Heart left ventricle (tissue), 16 donors: ENCODE measurements around the gene ADM2. TPM values are rescaled to one million over a fixed set of nuclear protein-coding genes. Genes with fewer than 3 reads are reported as not detected.

Source experiments
- ATAC-seq, 4 donors: fragments of 200-7000 bp; cut with Tn5 transposase; one replicate each; pipeline ENCODE4 v1.9.1; 2020 to 2022; ENCODE audit warnings: moderate library complexity in 4 of 4, mild to moderate bottlenecking in 3 of 4, moderate number of reproducible peaks in 1 of 4
- DNase-seq, 5 donors: peaks; one replicate each; pipeline ENCODE4 v3.0.0-alpha.2; 2020
- H3K27ac ChIP-seq, 12 donors: fragments of 200-600 bp; sonication (generic) in 4 of 12; one replicate each; pipeline versions ENCODE4 v1.5.0 to v1.8.0; 2016 to 2022; ENCODE audit warnings: mild to moderate bottlenecking in 2 of 12
- H3K27me3 ChIP-seq, 9 donors: fragments of 200-600 bp; sonication (generic) in 2 of 9; one replicate each; pipeline versions ENCODE4 v1.5.1 to v1.8.0; 2016 to 2022; ENCODE audit warnings: mild to moderate bottlenecking in 3 of 9
- H3K36me3 ChIP-seq, 9 donors: fragments of 200-600 bp; sonication (generic) in 2 of 9; one replicate each; pipeline versions ENCODE4 v1.5.0 to v1.8.0; 2018 to 2022; ENCODE audit warnings: mild to moderate bottlenecking in 2 of 9
- H3K4me1 ChIP-seq, 12 donors: fragments of 200-600 bp; sonication (generic) in 4 of 12; one replicate each; pipeline versions ENCODE4 v1.5.0 to v1.8.0; 2016 to 2022; ENCODE audit warnings: mild to moderate bottlenecking in 3 of 12
- H3K4me3 ChIP-seq, 12 donors: fragments of 200-600 bp; sonication (generic) in 4 of 12; one replicate each; pipeline versions ENCODE4 v1.5.0 to v1.8.0; 2017 to 2022; ENCODE audit warnings: mild to moderate bottlenecking in 9 of 12, moderate library complexity in 4 of 12
- H3K9me3 ChIP-seq, 12 donors: fragments of 200-600 bp; sonication (generic) in 4 of 12; one replicate each; pipeline versions ENCODE4 v1.5.0 to v1.8.0; 2016 to 2022; ENCODE audit warnings: mild to moderate bottlenecking in 1 of 12
- POLR2A ChIP-seq, 2 donors: fragments of 450-650 bp; IDR thresholded peaks; one replicate each; pipeline ENCODE4 v1.6.1; 2017; ENCODE audit warnings: antibody characterized with exemption in 2 of 2, mild to moderate bottlenecking in 2 of 2, moderate library complexity in 2 of 2
- WGBS, 4 donors: extraction: QIAGEN DNeasy Blood & Tissue Kit in 2 of 4; methylation state at CpG; one replicate each; pipeline versions ENCODE4 v1.1.5 to v1.1.7; 2013 to 2018; 5-methylcytosine and 5-hydroxymethylcytosine counted together
- intact Hi-C, 10 donors: fragments of 100-400 bp; cut with DNase I; formaldehyde crosslinking; loops; one replicate each; pipeline versions ENCODE4 v1.11.1 to v1.14.2; 2022
- polyA plus RNA-seq, 2 donors: library from polyadenylated mRNA; stranded (reverse); fragments of 200-250 nt; gene quantifications; one replicate each; pipeline ENCODE4 v1.2.3, GENCODE V29; 2013
- total RNA-seq, 9 donors: library from RNA; depleted of rRNA in 2 of 9; stranded (reverse); fragments of >200 nt in 2 of 9; fragmentation: NEBNext Ultra II Directional in 3 of 9; extraction: Animal tissue kit (Norgen Biotek cat#: 25700) in 3 of 9; gene quantifications; one replicate each; pipeline versions ENCODE4 v1.1.0 to v1.2.4, GENCODE V29; 2016 to 2023
- TF ChIP-seq, protein P1 (sequence below), 12 donors: fragments of 200-600 bp; sonication (generic) in 4 of 12; IDR thresholded peaks; one replicate each; pipeline versions ENCODE4 v1.5.0 to v1.8.0; 2018 to 2022; ENCODE audit warnings: antibody characterized with exemption in 12 of 12, mild to moderate bottlenecking in 5 of 12
- donor health status: ischemic (EF 13 %, LVEDD 7.1; RV severe dilation, severe dysfunction).
- donor health status: healthy with polysubstance abuse.
- donor health status: DM: no; HTN: yes; CAD: no.
- donor health status: DM: no; HTN: no; CAD: no.
- donor health status: ischemic (EF 25% LVEDD 6.9; RV normal size, moderate dysfunction).
- donor health status: ischemic (EF 25% LVEDD 5.7; RV mildly dilated, moderate dysfunction).
- donor health status: healthy.
- donor health status: DM: yes; HTN: yes; CAD: no.
- donor health status: ischemic (EF 35%, LVEDD 5.7; RV mildly dilated, moderate dysfunction).
- donor health status: nonischemic (EF 11% LVEDD 7.7; RV severe dilation, severe dysfunction).
- donor health status: DM: yes; HTN: yes; CAD: no.
- donor health status: PGD.
- donor health status: ischemic (EF 29% LVEDD 5.4; RV normal size, mild dysfunction).
- donor health status: nonischemic (EF 23%, LVEDD 6.1; RV moderate dilation, normal function).

ADM2 gene
- total and polyA plus RNA-seq, 11 donors: 0.04 to 0.67 (median 0.20) TPM; not detected in 7

DNA sequence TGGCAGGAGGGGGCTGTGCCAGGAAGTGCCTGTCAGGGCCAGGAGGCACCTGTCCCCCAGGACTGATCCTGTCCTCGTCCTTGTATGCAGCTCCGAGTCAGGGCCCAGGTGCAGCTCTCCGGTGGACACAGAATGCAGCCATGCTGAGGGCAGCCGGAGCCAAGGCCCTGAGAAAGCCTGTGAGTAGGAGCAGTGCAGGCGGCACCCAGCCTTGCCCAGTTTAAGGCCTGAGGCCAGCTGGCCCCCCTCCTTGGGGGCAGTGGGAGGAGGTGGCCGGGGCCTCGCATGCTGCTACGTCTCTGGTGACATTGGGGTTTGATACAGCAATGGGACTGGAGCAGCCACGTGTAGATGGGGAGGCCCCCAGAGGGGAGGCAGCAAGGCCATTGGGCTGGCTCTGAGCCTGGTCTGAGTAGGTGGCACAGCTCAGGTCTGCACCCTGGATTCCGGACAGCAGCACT is 41.4 kb upstream of the ADM2 start:
- ATAC-seq: no peak
- 67 to 80% (median 78%) methylated on average over 7 to 10 of the region's 10 CpGs for WGBS, 4 donors
- no peaks in the 10 kb centered on the region for H3K27me3 ChIP-seq
- intact Hi-C loops: loop anchor here in 1 of 10 donors (10.0 kb wide), 1 partner anchor 55 kb away; no protein-coding TSS in a partner anchor
- peaks cover 0 to 11% (median 0%) of the 10 kb centered on the region in 12 donors for H3K4me1 ChIP-seq
- TF ChIP-seq POLR2A (IDR thresholded peaks at IDR 0.05): no peak
- TF ChIP-seq, protein P1, sequence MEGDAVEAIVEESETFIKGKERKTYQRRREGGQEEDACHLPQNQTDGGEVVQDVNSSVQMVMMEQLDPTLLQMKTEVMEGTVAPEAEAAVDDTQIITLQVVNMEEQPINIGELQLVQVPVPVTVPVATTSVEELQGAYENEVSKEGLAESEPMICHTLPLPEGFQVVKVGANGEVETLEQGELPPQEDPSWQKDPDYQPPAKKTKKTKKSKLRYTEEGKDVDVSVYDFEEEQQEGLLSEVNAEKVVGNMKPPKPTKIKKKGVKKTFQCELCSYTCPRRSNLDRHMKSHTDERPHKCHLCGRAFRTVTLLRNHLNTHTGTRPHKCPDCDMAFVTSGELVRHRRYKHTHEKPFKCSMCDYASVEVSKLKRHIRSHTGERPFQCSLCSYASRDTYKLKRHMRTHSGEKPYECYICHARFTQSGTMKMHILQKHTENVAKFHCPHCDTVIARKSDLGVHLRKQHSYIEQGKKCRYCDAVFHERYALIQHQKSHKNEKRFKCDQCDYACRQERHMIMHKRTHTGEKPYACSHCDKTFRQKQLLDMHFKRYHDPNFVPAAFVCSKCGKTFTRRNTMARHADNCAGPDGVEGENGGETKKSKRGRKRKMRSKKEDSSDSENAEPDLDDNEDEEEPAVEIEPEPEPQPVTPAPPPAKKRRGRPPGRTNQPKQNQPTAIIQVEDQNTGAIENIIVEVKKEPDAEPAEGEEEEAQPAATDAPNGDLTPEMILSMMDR (IDR thresholded peaks at IDR 0.05): no peak
- DNase-seq: peak in 2 of 5 donors; percentile 20 to 51
- H3K27ac ChIP-seq: no peak overlapping the region
- no peaks in the 10 kb centered on the region for H3K9me3 ChIP-seq
- H3K36me3 ChIP-seq: peaks cover 0 to 89% (median 64%) of the 10 kb centered on the region in 9 donors
- H3K4me3 ChIP-seq: no peak overlapping the region

DNA sequence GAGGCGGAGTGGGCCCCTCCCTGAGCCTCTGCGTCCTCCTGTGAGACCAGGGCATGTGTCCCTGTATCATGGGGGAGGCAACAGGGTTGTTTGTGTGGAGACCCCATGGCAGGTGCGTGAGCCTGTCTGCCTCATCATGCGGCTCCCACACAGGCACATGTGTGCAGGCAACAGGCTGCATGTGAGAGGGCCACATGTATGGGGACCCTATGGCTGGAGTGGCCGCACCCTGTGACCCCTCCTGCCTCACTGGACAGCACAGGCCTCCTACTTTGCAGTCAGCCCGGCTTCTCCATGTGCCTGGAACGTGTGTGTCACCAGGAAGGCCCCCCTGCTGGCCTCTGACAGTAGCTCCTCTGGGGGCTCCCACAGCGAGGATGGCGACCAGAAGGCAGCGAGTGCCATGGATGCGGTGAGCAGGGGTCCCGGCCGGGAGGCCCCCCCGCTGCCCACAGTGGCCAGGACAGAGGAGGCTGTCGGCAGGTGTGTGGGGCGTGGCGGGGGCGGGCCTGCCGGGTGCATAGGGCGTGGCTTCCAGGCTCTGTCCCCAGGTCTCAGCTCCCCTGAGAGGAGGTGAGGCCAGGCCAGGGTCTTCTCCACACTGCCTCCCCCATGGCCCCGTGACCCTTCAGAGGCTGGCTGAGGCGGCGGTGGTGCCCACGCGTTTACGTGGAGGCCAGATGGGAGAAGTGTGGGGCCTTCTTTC is 40.6 kb upstream of the ADM2 start:
- no peak for ATAC-seq
- Histone ChIP-seq H3K4me1 (peaks cover 0 to 13% (median 0%) of the 10 kb centered on the region in 12 donors), H3K27me3 (no peaks in the 10 kb centered on the region), H3K36me3 (peaks cover 0 to 89% (median 64%) of the 10 kb centered on the region in 9 donors), H3K27ac (no peak overlapping the region), H3K4me3 (no peak overlapping the region), H3K9me3 (no peaks in the 10 kb centered on the region)
- intact Hi-C loops: no loop called here
- WGBS, 4 donors: 83 to 93% (median 91%) methylated on average over 1 to 26 of the region's 26 CpGs
- DNase-seq: peak in 2 of 5 donors; percentile 18 to 51
- TF ChIP-seq, protein P1 (IDR thresholded peaks at IDR 0.05): no peak
- TF ChIP-seq POLR2A (IDR thresholded peaks at IDR 0.05): no peak

DNA sequence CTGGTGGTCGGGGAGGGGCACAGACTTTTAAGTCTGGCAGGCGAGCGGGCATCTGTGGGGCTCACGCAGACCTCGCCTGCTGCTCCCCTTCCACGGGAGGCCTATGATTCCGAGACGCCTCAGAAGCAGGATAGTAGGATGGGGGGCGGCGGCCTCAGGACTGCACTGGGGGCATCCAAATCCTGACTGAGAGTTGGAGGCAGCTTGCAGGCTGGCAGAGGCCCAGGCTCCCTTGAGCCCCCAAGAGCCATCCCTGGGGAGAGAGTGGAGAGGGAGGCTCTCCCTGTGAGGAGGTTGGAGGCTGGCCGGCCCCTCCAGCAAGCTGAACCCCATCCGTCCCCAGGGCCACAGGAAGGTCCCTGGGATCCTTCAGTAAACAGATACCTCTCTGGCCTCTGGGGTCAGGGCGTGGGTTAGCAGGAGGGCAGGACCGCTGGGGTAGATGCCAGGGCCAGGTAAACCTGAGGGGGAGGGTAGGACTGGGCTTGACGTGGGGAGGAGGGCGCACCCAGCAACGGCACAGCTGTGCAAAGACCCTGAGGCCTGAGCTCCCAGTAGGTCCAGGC is 39.8 kb upstream of the ADM2 start:
- no peaks in the 10 kb centered on the region for H3K9me3 ChIP-seq

DNA sequence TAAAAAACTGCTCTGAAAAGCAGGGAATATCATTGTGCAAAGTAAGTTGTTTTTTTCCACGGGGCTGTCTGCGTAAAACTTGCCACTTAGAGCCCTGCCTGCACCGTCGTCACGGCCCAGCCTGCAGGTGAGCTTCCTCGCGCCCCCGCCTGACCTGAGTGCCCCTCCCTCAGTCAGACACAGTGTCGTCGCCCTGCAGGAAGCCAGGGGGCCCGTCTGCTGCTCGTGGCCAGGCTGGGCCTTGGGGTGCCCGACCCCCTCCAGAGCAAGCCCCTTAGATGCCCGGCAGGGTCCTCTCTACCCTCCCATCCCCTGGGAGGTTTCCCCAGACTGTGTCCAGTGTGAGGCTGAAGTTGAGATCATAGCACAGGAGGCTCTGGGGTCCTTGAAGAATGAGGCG is 38.1 kb upstream of the ADM2 start:
- intact Hi-C loops: no loop called here
- ATAC-seq: no peak
- DNase-seq: peak in 2 of 5 donors; percentile 27 to 37
- H3K36me3 ChIP-seq: peaks cover 0 to 88% (median 63%) of the 10 kb centered on the region in 9 donors
- H3K4me1 ChIP-seq: peaks cover 0 to 13% (median 0%) of the 10 kb centered on the region in 12 donors
- no peaks in the 10 kb centered on the region for H3K27me3 ChIP-seq
- WGBS, 4 donors: 82 to 87% (median 83%) methylated on average over 14 to 15 of the region's 15 CpGs
- H3K27ac ChIP-seq: no peak overlapping the region
- no peaks in the 10 kb centered on the region for H3K9me3 ChIP-seq
- H3K4me3 ChIP-seq: no peak overlapping the region
- TF ChIP-seq, protein P1 (IDR thresholded peaks at IDR 0.05): no peak
- TF ChIP-seq POLR2A (IDR thresholded peaks at IDR 0.05): no peak

More for the DNA sequence above, 39.8 kb upstream of the ADM2 start:
- Histone ChIP-seq H3K27me3 (no peaks in the 10 kb centered on the region), H3K27ac (no peak overlapping the region), H3K4me1 (peaks cover 0 to 13% (median 0%) of the 10 kb centered on the region in 12 donors), H3K36me3 (peaks cover 0 to 88% (median 61%) of the 10 kb centered on the region in 9 donors), H3K4me3 (no peak overlapping the region)
- 90 to 93% (median 91%) methylated on average over 7 to 17 of the region's 17 CpGs for WGBS, 4 donors
- no peak for ATAC-seq
- no peak for TF ChIP-seq POLR2A (IDR thresholded peaks at IDR 0.05)
- TF ChIP-seq, protein P1 (IDR thresholded peaks at IDR 0.05): no peak
- intact Hi-C loops: no loop called here
- DNase-seq: peak in 1 of 5 donors; percentile 57
